IMR-90 (cell line): ENCODE results near the gene CPSF4L.

Experiments used
- TF ChIP-seq, protein P1 (sequence below): fragments of 150-350 bp; IDR thresholded peaks from 2 replicates; pipeline ENCODE4 v1.6.1; 2016; ENCODE audit warnings: low read depth, mild to moderate bottlenecking, low read length, moderate library complexity, borderline replicate concordance
- TF ChIP-seq, protein P2 (sequence below): conservative IDR thresholded peaks from 2 replicates; pipeline ENCODE4 v1.5.1; 2012; ENCODE audit warnings: mild to moderate bottlenecking, low read depth, low read length, improper control_type of control experiment

DNA sequence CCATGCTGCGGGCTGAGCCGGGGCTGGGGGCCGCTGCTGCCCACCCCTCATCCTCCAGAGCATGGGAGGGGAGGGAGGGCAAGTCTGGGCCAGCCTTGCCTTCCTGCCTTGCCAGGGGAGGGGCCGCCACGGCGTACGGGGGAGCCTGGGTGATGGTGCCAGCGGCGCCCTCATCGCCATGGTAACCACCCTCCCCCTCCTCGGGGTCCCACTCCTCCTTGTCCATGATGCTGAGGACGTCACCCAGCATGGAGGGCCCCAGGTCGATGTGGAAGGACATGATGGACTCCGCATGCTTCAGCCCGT, 23.9 kb upstream of the CPSF4L start:
- TF ChIP-seq, protein P1, sequence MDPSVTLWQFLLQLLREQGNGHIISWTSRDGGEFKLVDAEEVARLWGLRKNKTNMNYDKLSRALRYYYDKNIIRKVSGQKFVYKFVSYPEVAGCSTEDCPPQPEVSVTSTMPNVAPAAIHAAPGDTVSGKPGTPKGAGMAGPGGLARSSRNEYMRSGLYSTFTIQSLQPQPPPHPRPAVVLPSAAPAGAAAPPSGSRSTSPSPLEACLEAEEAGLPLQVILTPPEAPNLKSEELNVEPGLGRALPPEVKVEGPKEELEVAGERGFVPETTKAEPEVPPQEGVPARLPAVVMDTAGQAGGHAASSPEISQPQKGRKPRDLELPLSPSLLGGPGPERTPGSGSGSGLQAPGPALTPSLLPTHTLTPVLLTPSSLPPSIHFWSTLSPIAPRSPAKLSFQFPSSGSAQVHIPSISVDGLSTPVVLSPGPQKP, result no peak
- TF ChIP-seq, protein P2, sequence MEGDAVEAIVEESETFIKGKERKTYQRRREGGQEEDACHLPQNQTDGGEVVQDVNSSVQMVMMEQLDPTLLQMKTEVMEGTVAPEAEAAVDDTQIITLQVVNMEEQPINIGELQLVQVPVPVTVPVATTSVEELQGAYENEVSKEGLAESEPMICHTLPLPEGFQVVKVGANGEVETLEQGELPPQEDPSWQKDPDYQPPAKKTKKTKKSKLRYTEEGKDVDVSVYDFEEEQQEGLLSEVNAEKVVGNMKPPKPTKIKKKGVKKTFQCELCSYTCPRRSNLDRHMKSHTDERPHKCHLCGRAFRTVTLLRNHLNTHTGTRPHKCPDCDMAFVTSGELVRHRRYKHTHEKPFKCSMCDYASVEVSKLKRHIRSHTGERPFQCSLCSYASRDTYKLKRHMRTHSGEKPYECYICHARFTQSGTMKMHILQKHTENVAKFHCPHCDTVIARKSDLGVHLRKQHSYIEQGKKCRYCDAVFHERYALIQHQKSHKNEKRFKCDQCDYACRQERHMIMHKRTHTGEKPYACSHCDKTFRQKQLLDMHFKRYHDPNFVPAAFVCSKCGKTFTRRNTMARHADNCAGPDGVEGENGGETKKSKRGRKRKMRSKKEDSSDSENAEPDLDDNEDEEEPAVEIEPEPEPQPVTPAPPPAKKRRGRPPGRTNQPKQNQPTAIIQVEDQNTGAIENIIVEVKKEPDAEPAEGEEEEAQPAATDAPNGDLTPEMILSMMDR, result no peak
